ENCODE results near the gene CDK9. TPM values are rescaled to one million over a fixed set of nuclear protein-coding genes. Genes with fewer than 3 reads are reported as not detected.
A peak's percentile ranks its signal among the peaks of the same experiment; 100 is the strongest.

The CDK9 gene
- total RNA-seq, 2 donors from 2014 or later = 104 to 111 TPM

GRCh38 chr9:127789179-127789578, 3.3 kb downstream of the CDK9 start:
- peaks cover 16 to 51% of the 10 kb centered on the region in 2 donors for H3K4me1 ChIP-seq (ENCODE audit: control insufficient read depth in 1 of 2, low read depth in 2 of 2)
- ATAC-seq (ENCODE audit: insufficient number of reproducible peaks, low FRiP score, low read depth) = no peak
- no peak overlapping the region for H3K27ac ChIP-seq
- H3K9me3 ChIP-seq = no peaks in the 10 kb centered on the region
- H3K27me3 ChIP-seq (replicated peaks; ENCODE audit: insufficient read depth) = no peaks in the 10 kb centered on the region
- DNase-seq (ENCODE audit: low spot score) = no peak
- peaks cover 57% of the 10 kb centered on the region for H3K36me3 ChIP-seq
- H3K4me3 ChIP-seq = no peak overlapping the region
- no peak for TF ChIP-seq CTCF (IDR thresholded peaks at IDR 0.05)

GRCh38 chr9:127790094-127790855, 4.4 kb downstream of the CDK9 start:
- Histone ChIP-seq H3K9me3 (no peaks in the 10 kb centered on the region), H3K4me1 (ENCODE audit: control insufficient read depth in 1 of 2, low read depth in 2 of 2) (peaks cover 16 to 46% of the 10 kb centered on the region in 2 donors), H3K4me3 (no peak overlapping the region), H3K36me3 (peaks cover 57% of the 10 kb centered on the region), H3K27ac (peak overlapping the region; percentile 24 to 37), H3K27me3 (replicated peaks; ENCODE audit: insufficient read depth) (no peaks in the 10 kb centered on the region)
- DNase-seq (ENCODE audit: low spot score) (no peak), ATAC-seq (ENCODE audit: insufficient number of reproducible peaks, low FRiP score, low read depth) (no peak)
- no peak for TF ChIP-seq CTCF (IDR thresholded peaks at IDR 0.05)

- Histone ChIP-seq H3K9me3 (no peaks in the 10 kb centered on the region), H3K4me1 (ENCODE audit: control insufficient read depth in 1 of 2, low read depth in 2 of 2) (peaks cover 21 to 51% of the 10 kb centered on the region in 2 donors), H3K4me3 (no peak overlapping the region), H3K27ac (no peak overlapping the region), H3K36me3 (peaks cover 57% of the 10 kb centered on the region), H3K27me3 (replicated peaks; ENCODE audit: insufficient read depth) (no peaks in the 10 kb centered on the region)
- TF ChIP-seq CTCF (IDR thresholded peaks at IDR 0.05) = no peak
- ATAC-seq (ENCODE audit: insufficient number of reproducible peaks, low FRiP score, low read depth) (no peak), DNase-seq (ENCODE audit: low spot score) (no peak)
Observed at GRCh38 chr9:127791085-127791484, 5.3 kb downstream of the CDK9 start.

- Histone ChIP-seq H3K27ac (peak overlapping the region in 1 of 2 donors; percentile 74), H3K4me3 (no peak overlapping the region), H3K27me3 (replicated peaks; ENCODE audit: insufficient read depth) (no peaks in the 10 kb centered on the region), H3K9me3 (no peaks in the 10 kb centered on the region), H3K36me3 (peaks cover 53% of the 10 kb centered on the region), H3K4me1 (ENCODE audit: control insufficient read depth in 1 of 2, low read depth in 2 of 2) (peaks cover 14 to 48% of the 10 kb centered on the region in 2 donors)
- ATAC-seq (ENCODE audit: insufficient number of reproducible peaks, low FRiP score, low read depth) (no peak), DNase-seq (ENCODE audit: low spot score) (no peak)
- TF ChIP-seq CTCF (IDR thresholded peaks at IDR 0.05) = no peak
Observed at GRCh38 chr9:127792417-127793031, 6.7 kb downstream of the CDK9 start.

GRCh38 chr9:127793093-127793708, 7.4 kb downstream of the CDK9 start:
- Histone ChIP-seq H3K9me3 (no peaks in the 10 kb centered on the region), H3K4me1 (ENCODE audit: control insufficient read depth in 1 of 2, low read depth in 2 of 2) (peaks cover 12 to 41% of the 10 kb centered on the region in 2 donors), H3K36me3 (peaks cover 46% of the 10 kb centered on the region), H3K27me3 (replicated peaks; ENCODE audit: insufficient read depth) (no peaks in the 10 kb centered on the region), H3K4me3 (no peak overlapping the region), H3K27ac (peak overlapping the region; percentile 46 to 74)
- no peak for TF ChIP-seq CTCF (IDR thresholded peaks at IDR 0.05)
- ATAC-seq (ENCODE audit: insufficient number of reproducible peaks, low FRiP score, low read depth) (no peak), DNase-seq (ENCODE audit: low spot score) (no peak)
